Measurements from ENCODE around the gene SEMA3A.
"Not testable (repeated sequence)": the region's sequence is repeated elsewhere in the genome, so short reads cannot be mapped to it uniquely, and the experiment has no call there.

The SEMA3A gene

GRCh38 chr7:84194484-84195271 lies at the start of gene SEMA3A:
Gene SEMA3A, minus strand, starts transcription at chr7:84194789. Its CDS starts 203 bp downstream, at chr7:84194586.
- no peak for DNase-seq

GRCh38 chr7:84243037-84243436 lies 48.4 kb upstream of the SEMA3A start:
- DNase-seq, result not testable (repeated sequence)

GRCh38 chr7:84238596-84238995 lies 44.0 kb upstream of the SEMA3A start:
- no peak for DNase-seq

- no peak for DNase-seq
Measured at GRCh38 chr7:84237533-84238173, 43.1 kb upstream of the SEMA3A start.

GRCh38 chr7:84236398-84236797 lies 41.8 kb upstream of the SEMA3A start:
- no peak for DNase-seq

- DNase-seq, result no peak
Measured at GRCh38 chr7:84232646-84233045, 38.1 kb upstream of the SEMA3A start.

GRCh38 chr7:84231157-84231556 lies 36.6 kb upstream of the SEMA3A start:
- DNase-seq, result no peak

GRCh38 chr7:84230491-84230890 lies 35.9 kb upstream of the SEMA3A start:
- DNase-seq, result no peak

- no peak for DNase-seq
Measured at GRCh38 chr7:84228526-84228925, 33.9 kb upstream of the SEMA3A start.

- no peak for DNase-seq
Measured at GRCh38 chr7:84226759-84227158, 32.2 kb upstream of the SEMA3A start.

- no peak for DNase-seq
Measured at GRCh38 chr7:84224505-84224904, 29.9 kb upstream of the SEMA3A start.

GRCh38 chr7:84219310-84219709 lies 24.7 kb upstream of the SEMA3A start:
- no peak for DNase-seq

GRCh38 chr7:84218681-84219080 lies 24.1 kb upstream of the SEMA3A start:
- no peak for DNase-seq

- no peak for DNase-seq
Measured at GRCh38 chr7:84216472-84216871, 21.9 kb upstream of the SEMA3A start.

- not testable (repeated sequence) for DNase-seq
Measured at GRCh38 chr7:84214757-84215156, 20.2 kb upstream of the SEMA3A start.

GRCh38 chr7:84210301-84210700 lies 15.7 kb upstream of the SEMA3A start:
- DNase-seq, result no peak

GRCh38 chr7:84209006-84209405 lies 14.4 kb upstream of the SEMA3A start:
- no peak for DNase-seq

GRCh38 chr7:84207615-84208014 lies 13.0 kb upstream of the SEMA3A start:
- no peak for DNase-seq

GRCh38 chr7:84207025-84207424 lies 12.4 kb upstream of the SEMA3A start:
- DNase-seq, result no peak

GRCh38 chr7:84204655-84205054 lies 10.1 kb upstream of the SEMA3A start:
- no peak for DNase-seq

- no peak for DNase-seq
Measured at GRCh38 chr7:84202855-84203254, 8.3 kb upstream of the SEMA3A start.

- no peak for DNase-seq
Measured at GRCh38 chr7:84200859-84201258, 6.3 kb upstream of the SEMA3A start.

GRCh38 chr7:84199216-84199615 lies 4.6 kb upstream of the SEMA3A start:
- DNase-seq, result no peak

GRCh38 chr7:84196084-84196503 lies 1.5 kb upstream of the SEMA3A start:
- no peak for DNase-seq

Data from GOT3 (cell line).